ENCODE measurements around the gene CKS1B.

CKS1B gene

GRCh38 chr1:154972213-154972516, 2.3 kb upstream of the CKS1B start:
- Histone ChIP-seq H4K20me1 (ENCODE audit: insufficient read depth, low read length) (no peaks in the 10 kb centered on the region), H3K4me1 (ENCODE audit: insufficient read depth, low read length, severe bottlenecking) (peaks cover 49% of the 10 kb centered on the region), H3K27ac (ENCODE audit: low read depth, low read length, poor library complexity, severe bottlenecking) (peak overlapping the region; percentile 88)

GRCh38 chr1:154972517-154973343, 1.8 kb upstream of the CKS1B start:
- peaks cover 28% of the 10 kb centered on the region for H3K79me2 ChIP-seq (ENCODE audit: insufficient read depth, low read length)
- peak overlapping the region; percentile 17; the same call in 1 of the 2 replicates for H3K9ac ChIP-seq (ENCODE audit: low read length)
- H3K4me1 ChIP-seq (ENCODE audit: insufficient read depth, low read length, severe bottlenecking): peaks cover 54% of the 10 kb centered on the region
- H3K9me2 ChIP-seq (ENCODE audit: low read depth, low read length): no peaks in the 10 kb centered on the region
- H3K4me2 ChIP-seq (ENCODE audit: low read length): peak overlapping the region; percentile 74
- no peaks in the 10 kb centered on the region for H3K27me3 ChIP-seq (ENCODE audit: insufficient read depth, low read length)
- H2AFZ ChIP-seq (ENCODE audit: low read length): no peak overlapping the region
- peaks cover 18% of the 10 kb centered on the region for H3K36me3 ChIP-seq (ENCODE audit: insufficient read depth, low read length)
- H3K9me3 ChIP-seq (ENCODE audit: low read length): no peaks in the 10 kb centered on the region
- peak overlapping the region; percentile 88 for H3K27ac ChIP-seq (ENCODE audit: low read depth, low read length, poor library complexity, severe bottlenecking)
- H3K4me3 ChIP-seq (ENCODE audit: low read depth, low read length, poor library complexity, severe bottlenecking): peak overlapping the region; percentile 79
- TF ChIP-seq EZH2 (IDR thresholded peaks at IDR 0.05; ENCODE audit: borderline replicate concordance, low read length) (no peak), CTCF (IDR thresholded peaks at IDR 0.05; ENCODE audit: low read length) (no peak)
- no peaks in the 10 kb centered on the region for H3F3A ChIP-seq (ENCODE audit: insufficient read depth, low read length)
- H4K20me1 ChIP-seq (ENCODE audit: insufficient read depth, low read length): no peaks in the 10 kb centered on the region

More at GRCh38 chr1:154972213-154972516, 2.3 kb upstream of the CKS1B start:
- Histone ChIP-seq H2AFZ (ENCODE audit: low read length) (no peak overlapping the region), H3K4me3 (ENCODE audit: low read depth, low read length, poor library complexity, severe bottlenecking) (peak overlapping the region; percentile 79), H3K9me2 (ENCODE audit: low read depth, low read length) (no peaks in the 10 kb centered on the region), H3K9me3 (ENCODE audit: low read length) (no peaks in the 10 kb centered on the region), H3F3A (ENCODE audit: insufficient read depth, low read length) (no peaks in the 10 kb centered on the region), H3K9ac (ENCODE audit: low read length) (peak overlapping the region; percentile 17; the same call in 1 of the 2 replicates), H3K4me2 (ENCODE audit: low read length) (peak overlapping the region; percentile 74), H3K79me2 (ENCODE audit: insufficient read depth, low read length) (peaks cover 23% of the 10 kb centered on the region), H3K36me3 (ENCODE audit: insufficient read depth, low read length) (peaks cover 19% of the 10 kb centered on the region), H3K27me3 (ENCODE audit: insufficient read depth, low read length) (no peaks in the 10 kb centered on the region)
- no peak for TF ChIP-seq CTCF (IDR thresholded peaks at IDR 0.05; ENCODE audit: low read length)
- TF ChIP-seq EZH2 (IDR thresholded peaks at IDR 0.05; ENCODE audit: borderline replicate concordance, low read length): no peak

GRCh38 chr1:154973344-154974101, 958 bp upstream of the CKS1B start:
- Histone ChIP-seq H3F3A (ENCODE audit: insufficient read depth, low read length) (0 out of 2 replicates have a peak, but pooled peaks cover 4% of the 10 kb centered on the region), H3K4me2 (ENCODE audit: low read length) (peak overlapping the region; percentile 74), H3K27me3 (ENCODE audit: insufficient read depth, low read length) (no peaks in the 10 kb centered on the region), H3K79me2 (ENCODE audit: insufficient read depth, low read length) (peaks cover 28% of the 10 kb centered on the region), H3K9me2 (ENCODE audit: low read depth, low read length) (no peaks in the 10 kb centered on the region), H3K4me3 (ENCODE audit: low read depth, low read length, poor library complexity, severe bottlenecking) (peak overlapping the region; percentile 79), H3K27ac (ENCODE audit: low read depth, low read length, poor library complexity, severe bottlenecking) (peak overlapping the region; percentile 88), H3K9ac (ENCODE audit: low read length) (peak overlapping the region; percentile 82), H4K20me1 (ENCODE audit: insufficient read depth, low read length) (no peaks in the 10 kb centered on the region), H2AFZ (ENCODE audit: low read length) (no peak overlapping the region), H3K9me3 (ENCODE audit: low read length) (no peaks in the 10 kb centered on the region), H3K36me3 (ENCODE audit: insufficient read depth, low read length) (peaks cover 20% of the 10 kb centered on the region; the same call in 1 of the 2 replicates), H3K4me1 (ENCODE audit: insufficient read depth, low read length, severe bottlenecking) (peaks cover 57% of the 10 kb centered on the region)
- no peak for TF ChIP-seq EZH2 (IDR thresholded peaks at IDR 0.05; ENCODE audit: borderline replicate concordance, low read length)
- peak; percentile 15; the same call in 1 of the 2 replicates for TF ChIP-seq CTCF (IDR thresholded peaks at IDR 0.05; ENCODE audit: low read length)
